HL-60 (cell line): Measurements from ENCODE around the gene CLEC2L.

ENCODE experiments used
- DNase-seq, 2 experiments: peaks; one replicate each; pipeline ENCODE4 v3.0.0-alpha.2; 2010 to 2020; ENCODE audit warnings: low read depth in 1 of 2, low spot score in 1 of 2
- H3K27ac ChIP-seq: fragments of 250-450 bp; sonication (Bioruptor Pico); replicated peaks from 2 replicates; pipeline ENCODE4 v1.5.1; 2020; ENCODE audit warnings: mild to moderate bottlenecking, moderate library complexity
- H3K27me3 ChIP-seq: fragments of 250-450 bp; sonication (Bioruptor Pico); 2 replicates; pipeline ENCODE4 v1.5.1; 2021; ENCODE audit warnings: mild to moderate bottlenecking, moderate library complexity; ENCODE audit not compliant: insufficient read depth, poor library complexity, severe bottlenecking
- H3K4me3 ChIP-seq: replicated peaks from 2 replicates; pipeline ENCODE4 v1.5.1; 2011; ENCODE audit warnings: mild to moderate bottlenecking, control low read depth, low read length; ENCODE audit not compliant: insufficient read depth
- GABPA ChIP-seq: IDR thresholded peaks from 2 replicates; pipeline ENCODE4 v1.6.1; 2012; ENCODE audit warnings: low read depth
- POLR2AphosphoS5 ChIP-seq: IDR thresholded peaks from 2 replicates; pipeline ENCODE4 v1.6.1; 2012; ENCODE audit warnings: low read depth
- REST ChIP-seq: IDR thresholded peaks from 2 replicates; pipeline ENCODE4 v1.6.1; 2012; ENCODE audit warnings: low read depth; ENCODE audit not compliant: insufficient replicate concordance
- SPI1 ChIP-seq: IDR thresholded peaks from 2 replicates; pipeline ENCODE4 v1.6.1; 2012; ENCODE audit warnings: low read depth, mild to moderate bottlenecking, borderline replicate concordance
- TF ChIP-seq, protein P1 (sequence below): IDR thresholded peaks from one replicate; pipeline ENCODE4 v1.5.1; 2011; ENCODE audit warnings: low read length, control low read depth, inconsistent platforms; ENCODE audit not compliant: insufficient read depth

CLEC2L gene

DNA sequence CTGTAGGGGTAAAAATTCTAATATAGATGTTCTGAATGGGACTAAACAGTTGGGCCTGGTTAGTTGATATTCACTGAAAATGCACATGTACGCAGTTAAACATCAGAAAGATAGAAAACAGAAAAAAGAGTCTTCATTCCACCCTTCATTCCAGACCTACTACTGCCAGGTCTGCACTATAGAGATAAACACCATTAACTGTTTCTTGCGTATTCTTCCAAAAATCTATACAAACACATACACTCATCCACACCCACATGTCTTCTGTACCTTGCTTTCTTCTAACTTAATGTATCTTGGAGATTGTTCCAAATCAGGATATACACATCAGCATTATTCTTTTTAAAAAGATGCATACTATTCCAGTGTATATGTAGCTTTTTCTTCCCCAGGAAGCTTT is 13.9 kb upstream of the CLEC2L start:
- Histone ChIP-seq H3K4me3 (no peak overlapping the region), H3K27me3 (no peaks in the 10 kb centered on the region), H3K27ac (no peak overlapping the region)
- no peak for DNase-seq
- TF ChIP-seq REST, result no peak
- TF ChIP-seq GABPA, result no peak
- no peak for TF ChIP-seq SPI1
- TF ChIP-seq, protein P1, sequence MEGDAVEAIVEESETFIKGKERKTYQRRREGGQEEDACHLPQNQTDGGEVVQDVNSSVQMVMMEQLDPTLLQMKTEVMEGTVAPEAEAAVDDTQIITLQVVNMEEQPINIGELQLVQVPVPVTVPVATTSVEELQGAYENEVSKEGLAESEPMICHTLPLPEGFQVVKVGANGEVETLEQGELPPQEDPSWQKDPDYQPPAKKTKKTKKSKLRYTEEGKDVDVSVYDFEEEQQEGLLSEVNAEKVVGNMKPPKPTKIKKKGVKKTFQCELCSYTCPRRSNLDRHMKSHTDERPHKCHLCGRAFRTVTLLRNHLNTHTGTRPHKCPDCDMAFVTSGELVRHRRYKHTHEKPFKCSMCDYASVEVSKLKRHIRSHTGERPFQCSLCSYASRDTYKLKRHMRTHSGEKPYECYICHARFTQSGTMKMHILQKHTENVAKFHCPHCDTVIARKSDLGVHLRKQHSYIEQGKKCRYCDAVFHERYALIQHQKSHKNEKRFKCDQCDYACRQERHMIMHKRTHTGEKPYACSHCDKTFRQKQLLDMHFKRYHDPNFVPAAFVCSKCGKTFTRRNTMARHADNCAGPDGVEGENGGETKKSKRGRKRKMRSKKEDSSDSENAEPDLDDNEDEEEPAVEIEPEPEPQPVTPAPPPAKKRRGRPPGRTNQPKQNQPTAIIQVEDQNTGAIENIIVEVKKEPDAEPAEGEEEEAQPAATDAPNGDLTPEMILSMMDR, result no peak
- no peak for TF ChIP-seq POLR2AphosphoS5

DNA sequence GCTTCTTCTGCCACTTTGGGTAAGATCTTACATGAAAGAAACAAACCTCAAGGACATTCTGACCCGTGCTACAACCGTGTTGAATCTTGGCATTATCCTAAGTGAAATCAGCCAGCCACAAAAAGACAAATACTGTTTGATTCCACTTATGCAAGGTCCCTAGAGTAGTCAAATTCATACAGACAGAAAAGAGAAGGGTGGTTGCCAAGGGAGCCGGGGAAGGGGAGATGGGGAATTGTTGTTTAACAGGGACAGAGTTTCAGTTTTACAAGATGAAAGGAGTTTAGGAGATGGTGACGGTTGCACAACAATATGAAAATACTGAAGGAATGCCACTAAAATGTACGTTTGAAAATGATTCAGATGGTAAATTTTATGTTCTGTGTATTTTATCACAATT is 12.2 kb upstream of the CLEC2L start:
- no peak for DNase-seq
- TF ChIP-seq POLR2AphosphoS5 (no peak), REST (no peak), GABPA (no peak), SPI1 (no peak)
- TF ChIP-seq, protein P1, result no peak
- no peak overlapping the region for H3K4me3 ChIP-seq

GRCh38 chr7:139515266-139515665 is 8.2 kb upstream of the CLEC2L start:
- TF ChIP-seq, protein P1, result no peak
- TF ChIP-seq POLR2AphosphoS5, result no peak
- no peak for TF ChIP-seq SPI1
- TF ChIP-seq REST, result no peak
- no peak for TF ChIP-seq GABPA
- no peak for DNase-seq
- Histone ChIP-seq H3K4me3 (no peak overlapping the region), H3K27ac (no peak overlapping the region), H3K27me3 (no peaks in the 10 kb centered on the region)

More for the DNA sequence above, 12.2 kb upstream of the CLEC2L start:
- no peak overlapping the region for H3K27ac ChIP-seq
- H3K27me3 ChIP-seq, result no peaks in the 10 kb centered on the region
